IPS DF 4.7 (cell line): Measurements from ENCODE around the gene SCGN.
A peak's percentile ranks its signal among the peaks of the same experiment; 100 is the strongest.

Source experiments
- DNase-seq: peaks from one replicate; pipeline ENCODE4 v3.0.0-alpha.2; 2013; ENCODE audit warnings: low spot score; ENCODE audit errors: extremely low read depth

The SCGN gene, protein sequence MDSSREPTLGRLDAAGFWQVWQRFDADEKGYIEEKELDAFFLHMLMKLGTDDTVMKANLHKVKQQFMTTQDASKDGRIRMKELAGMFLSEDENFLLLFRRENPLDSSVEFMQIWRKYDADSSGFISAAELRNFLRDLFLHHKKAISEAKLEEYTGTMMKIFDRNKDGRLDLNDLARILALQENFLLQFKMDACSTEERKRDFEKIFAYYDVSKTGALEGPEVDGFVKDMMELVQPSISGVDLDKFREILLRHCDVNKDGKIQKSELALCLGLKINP

DNA sequence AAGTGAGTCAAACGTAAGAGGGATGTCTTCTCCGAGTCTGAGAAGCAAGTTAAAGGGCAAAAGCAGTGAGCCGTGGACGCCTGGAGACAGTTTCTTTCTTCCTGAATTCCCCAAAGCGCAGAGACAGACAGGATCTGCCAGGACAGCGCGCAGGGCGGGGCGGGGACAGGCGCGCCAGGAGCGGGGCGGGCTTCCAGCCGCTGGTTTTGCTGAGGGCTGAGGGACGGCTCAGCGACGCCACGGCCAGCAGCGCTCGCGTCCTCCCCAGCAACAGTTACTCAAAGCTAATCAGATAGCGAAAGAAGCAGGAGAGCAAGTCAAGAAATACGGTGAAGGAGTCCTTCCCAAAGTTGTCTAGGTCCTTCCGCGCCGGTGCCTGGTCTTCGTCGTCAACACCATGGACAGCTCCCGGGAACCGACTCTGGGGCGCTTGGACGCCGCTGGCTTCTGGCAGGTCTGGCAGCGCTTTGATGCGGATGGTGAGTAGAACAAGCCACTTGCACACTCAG is at the start of gene SCGN:
TSS of gene SCGN (plus strand) at position 209 of the 509 bp plus-strand sequence. CDS start at position 398, 189 bp downstream.
- peak; percentile 19 for DNase-seq

DNA sequence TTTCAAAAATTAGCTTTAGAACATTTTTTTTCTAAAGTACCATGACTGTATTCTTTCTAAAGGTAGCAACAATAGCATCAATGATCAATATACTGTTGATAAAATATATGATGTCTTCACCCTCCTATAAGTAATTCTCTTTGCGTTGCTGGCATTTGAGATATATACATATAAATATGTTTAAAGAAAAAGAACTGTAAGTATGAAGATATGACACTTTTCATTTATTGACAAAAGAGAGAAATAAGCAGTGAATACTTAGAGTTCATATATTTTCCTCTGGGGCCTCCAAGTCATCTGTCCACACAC is 49.4 kb upstream of the SCGN start:
- no peak for DNase-seq

DNA sequence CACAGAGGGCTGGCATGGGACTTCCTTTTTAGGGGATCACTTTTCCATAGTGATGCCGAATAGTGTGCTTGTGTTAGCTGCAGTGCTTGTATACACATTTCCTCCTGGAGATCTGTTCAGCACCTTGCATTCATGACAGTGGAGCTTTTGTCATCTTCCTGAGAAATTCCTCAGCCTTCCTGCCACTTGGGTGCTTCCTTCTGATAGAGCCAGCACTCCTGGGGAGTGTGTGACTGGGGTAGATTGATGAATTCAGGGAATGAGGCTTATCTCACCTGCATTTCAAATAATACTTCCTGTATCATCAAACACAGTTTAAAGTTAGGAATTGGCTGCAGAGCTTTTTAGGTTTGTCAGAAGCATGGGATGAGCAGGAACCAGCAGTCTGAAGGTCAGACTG is 48.8 kb upstream of the SCGN start:
- DNase-seq: no peak

DNA sequence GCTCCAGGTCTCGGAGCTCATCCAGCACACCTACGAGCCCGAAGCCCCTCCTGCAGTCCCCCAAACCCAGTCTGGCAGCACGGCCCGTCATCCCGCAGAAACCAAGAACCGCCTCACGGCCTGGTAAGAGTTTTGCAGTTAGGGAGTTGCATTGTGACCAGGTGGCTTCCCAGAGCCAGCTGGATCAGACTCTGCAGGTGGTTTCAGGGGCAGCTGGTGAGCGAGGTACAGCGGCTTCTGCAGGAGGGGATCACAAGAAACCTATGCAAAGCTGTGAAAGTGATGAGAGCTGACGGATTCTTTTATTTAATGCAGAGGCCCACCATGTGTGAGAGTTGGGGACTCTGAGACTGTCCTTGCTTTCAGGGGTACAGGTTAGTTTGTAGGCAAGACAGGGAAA is 45.9 kb upstream of the SCGN start:
- no peak for DNase-seq

DNA sequence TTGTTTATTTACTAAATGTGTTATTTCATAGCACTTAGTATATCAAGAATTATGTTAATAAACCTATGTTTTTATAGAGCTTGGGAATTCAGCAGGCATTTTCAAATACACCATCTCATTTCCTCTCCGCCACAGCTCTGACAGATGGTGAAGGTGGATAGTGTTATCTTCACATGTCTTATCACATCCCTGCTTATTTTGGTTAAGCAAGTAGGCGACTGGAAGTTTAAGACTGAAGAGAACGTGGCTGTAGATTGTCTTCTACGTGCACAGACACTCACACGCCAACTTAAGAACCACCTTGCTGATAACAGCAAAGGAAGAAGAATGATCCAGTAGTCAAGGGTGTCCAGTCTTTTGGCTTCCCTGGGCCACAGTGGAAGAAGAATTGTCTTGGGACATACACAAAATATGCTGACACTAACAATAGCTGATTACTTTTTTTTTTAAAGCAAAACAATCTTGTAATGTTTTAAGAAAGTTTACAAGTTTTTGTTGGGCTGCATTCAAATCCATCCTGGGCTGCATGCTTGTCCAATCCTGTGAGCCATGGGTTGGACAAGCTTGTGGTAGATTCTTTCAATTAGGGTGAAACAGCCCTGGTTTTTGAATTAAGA is 43.3 kb upstream of the SCGN start:
- no peak for DNase-seq

DNA sequence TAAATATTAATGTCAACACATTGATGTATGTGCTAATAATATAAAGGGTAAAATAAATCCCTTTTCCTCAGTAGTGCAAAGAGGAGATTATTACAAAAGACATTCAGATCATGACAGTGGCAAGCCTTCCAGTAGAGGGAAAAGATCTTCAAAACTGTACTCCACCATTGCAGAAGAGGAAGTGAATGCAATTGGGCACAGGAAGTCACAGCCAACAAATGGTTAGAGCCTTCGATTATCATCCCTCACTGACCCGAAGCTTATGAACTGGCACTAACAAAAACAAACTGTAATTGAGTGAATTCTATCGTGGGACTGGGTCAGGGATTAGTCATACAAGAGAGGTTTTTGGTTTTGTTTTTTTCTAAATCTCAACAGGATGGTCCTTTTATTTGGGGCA is 39.3 kb upstream of the SCGN start:
- DNase-seq: no peak

DNA sequence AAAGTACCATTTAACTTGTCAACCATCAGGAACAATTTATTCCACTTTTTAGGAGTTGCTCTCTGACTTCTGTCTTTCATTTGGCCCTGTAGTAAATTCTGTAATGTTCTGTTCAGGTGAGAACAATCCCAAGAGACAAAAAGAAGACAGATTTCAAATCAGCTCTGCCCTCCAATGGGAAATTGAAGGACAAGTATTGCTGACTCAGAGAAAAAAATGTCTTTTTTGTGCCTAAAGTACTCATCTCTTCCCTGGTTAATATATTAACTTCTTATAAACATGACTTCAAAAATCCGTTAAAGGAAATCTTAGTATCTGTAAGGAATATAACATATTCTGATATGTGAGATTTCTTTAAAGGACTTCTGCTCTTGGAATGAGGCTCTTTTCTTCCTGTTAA is 38.6 kb upstream of the SCGN start:
- DNase-seq: no peak

DNA sequence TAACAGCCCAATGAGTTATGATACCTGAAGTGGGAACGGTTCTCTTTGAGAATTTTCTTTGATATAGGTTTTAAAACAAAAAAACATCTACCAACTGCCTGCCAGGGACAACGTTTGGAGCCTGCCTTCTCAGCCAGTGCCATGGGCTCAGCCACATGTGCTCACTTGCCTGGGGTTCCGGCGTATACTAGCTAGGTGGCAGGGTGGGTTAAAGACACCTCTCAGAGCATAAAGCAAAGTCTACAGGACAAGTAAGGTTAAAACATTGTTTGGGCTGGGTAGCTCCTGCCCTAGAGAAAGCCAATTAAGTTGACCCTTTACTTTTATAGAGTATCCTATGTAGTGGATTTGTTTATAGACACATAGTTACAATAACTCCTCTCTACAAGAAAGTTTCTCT is 38.0 kb upstream of the SCGN start:
- no peak for DNase-seq

DNA sequence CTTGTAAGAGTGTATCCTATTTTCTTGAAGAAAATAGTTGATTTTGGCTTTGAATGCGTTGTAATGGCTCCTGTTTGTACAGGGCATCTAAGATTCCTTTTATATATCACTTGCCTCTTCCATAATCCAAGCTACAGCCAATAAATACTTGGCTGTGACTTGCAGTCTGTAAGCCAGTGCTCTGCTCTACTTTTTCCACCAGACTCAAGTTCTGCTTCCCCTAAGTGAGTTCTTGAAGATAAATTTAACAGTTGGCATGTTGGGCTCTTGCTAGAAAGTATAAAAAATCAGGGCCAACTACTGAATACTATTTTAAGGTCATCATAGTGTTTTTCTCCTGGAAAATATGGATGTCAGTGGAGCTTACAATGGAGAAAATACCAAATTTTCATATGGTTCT is 36.5 kb upstream of the SCGN start:
- DNase-seq: no peak

DNA sequence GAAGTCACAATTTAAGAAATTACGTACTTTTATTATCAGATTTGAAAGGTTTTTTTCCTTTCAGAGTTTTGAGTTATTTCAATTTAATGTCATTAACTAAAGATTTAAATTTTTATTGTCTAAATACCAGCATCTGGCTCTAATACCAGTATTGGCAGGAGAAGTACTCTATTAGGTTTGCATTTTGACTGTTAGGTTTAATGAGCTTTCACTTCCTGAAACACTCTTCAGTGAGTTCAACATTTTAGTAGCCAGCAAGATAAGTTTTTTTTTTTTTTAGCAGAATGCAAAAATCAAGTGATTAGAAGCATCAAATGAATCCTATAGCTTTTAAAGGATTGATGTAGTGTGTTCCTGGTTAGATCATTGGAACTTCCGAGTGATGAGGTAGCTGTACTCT is 34.0 kb upstream of the SCGN start:
- no peak for DNase-seq

DNA sequence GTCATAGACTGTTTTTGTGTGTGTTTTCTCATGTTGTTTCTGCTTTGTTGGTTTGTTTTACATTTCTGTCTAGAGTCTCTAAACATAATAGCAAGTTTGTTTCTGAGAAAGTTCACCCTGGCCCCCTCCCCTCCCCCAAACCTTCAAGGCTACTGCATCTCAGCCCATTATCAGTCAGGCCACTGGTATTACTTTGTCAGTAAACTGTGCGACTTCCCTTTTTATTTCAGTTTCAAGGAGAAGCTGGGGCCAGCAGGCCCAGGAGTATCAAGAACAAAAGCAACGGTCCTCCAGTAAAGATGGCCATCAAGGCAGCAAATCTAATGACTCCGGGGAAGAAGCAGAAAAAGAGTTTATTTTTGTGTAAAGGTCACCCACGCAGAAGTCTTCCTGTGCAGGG is 32.8 kb upstream of the SCGN start:
- DNase-seq: no peak

DNA sequence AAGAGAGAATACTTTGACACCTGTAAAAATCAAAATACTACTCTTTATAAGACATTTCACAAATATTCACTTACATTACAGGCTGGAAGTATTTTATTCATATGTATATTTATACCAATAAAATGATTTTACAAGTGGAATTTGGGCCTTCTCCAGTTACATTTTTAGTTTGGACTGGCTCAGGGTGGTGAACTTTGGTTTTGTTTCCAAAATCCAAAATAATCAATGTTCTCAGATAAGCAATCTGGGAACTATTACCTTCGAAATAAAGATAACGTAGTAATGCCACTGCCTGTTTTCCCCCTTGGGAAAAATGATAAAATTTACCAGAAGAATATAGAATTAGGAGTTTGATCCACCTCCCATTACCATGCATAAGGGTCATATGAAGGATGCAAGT is 31.6 kb upstream of the SCGN start:
- DNase-seq: no peak

DNA sequence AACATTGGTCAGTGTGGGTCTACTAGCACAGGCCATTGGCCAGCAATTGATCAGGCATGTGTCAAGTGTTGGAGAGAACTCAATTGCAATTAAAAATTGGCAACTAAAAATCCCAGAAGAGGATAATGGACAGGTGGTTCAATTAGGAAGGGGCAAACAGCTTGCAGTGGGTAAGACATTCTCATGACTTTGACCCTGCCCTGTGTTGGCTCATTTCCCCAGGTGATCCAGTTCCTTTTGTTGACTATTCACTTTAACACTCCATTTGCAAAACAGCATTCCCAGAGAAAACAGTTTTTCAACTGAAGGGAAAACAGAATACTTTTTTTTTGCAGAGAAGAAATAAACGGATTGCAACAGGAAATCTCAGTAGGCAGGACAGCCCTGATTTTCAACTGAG is 28.9 kb upstream of the SCGN start:
- DNase-seq: no peak

DNA sequence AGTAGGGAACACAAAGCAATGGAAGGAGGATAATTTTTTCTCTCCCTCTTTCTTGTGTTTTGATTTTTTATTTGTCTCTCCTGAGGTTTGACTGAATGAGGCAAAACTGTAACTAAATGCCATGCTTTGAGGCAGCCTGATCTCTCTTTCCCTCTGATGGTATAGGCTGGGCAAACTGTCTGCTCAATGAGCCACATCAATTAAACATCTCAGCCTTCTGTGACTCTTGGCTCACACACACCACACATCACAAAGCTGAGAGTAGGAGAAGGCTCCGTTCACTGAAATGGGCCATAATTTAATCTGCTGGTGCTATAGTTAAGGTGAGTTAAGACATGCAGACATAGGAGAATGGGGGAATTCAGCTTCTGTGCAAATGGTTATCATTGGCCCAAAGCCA is 28.1 kb upstream of the SCGN start:
- no peak for DNase-seq

DNA sequence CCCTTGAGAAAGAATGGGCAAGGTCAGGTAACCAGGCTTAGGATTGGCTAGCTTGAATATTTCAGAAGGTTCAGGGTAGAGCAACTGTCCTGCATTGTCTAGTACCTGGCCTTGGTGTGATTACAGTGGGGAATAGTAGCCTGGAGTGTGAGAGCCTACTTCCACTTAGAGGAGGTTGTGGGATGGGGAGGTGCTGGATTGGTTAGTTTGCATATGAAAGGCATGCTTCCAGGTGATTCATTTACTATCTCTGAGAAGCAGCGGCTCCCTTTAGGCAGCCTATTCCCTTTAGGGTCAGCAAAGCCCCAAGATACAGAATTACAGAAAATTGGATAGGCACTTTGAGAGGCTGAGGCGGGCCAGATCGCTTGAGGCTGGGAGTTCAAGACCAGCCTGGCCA is 25.0 kb upstream of the SCGN start:
- DNase-seq: no peak

DNA sequence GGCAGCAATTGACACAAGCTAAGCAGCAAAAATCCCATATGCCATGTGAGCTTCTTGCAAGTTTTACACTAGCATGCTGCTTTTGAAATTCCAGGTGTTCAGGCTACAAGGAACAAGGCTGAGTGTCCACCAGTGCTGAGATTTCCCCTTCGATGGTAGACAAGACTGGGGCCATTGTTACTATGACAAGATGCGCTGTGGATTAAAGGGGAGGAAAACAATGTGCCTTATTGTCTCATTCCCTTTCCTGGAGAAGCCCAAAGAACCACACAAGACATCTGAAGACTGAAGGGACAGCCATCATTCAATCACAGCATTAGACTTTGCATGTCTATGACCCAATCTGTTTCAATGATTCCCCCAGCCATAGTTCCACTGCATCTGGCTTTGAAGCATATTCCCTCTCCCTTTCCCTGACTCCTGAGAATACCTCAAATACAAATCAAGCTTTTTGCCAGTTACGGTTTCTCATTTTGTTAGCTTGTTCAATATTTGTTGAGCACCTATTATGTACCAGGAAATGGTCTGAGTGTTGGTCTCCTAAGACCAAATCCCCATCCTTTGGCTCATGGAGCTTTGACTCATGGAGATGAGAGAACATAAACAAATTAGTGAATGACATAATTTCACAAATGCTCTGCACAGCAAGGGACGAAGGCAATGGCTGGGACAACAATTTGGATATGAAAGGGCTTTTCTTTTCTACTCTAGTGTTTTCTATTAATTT is 23.4 kb upstream of the SCGN start:
- DNase-seq: no peak

DNA sequence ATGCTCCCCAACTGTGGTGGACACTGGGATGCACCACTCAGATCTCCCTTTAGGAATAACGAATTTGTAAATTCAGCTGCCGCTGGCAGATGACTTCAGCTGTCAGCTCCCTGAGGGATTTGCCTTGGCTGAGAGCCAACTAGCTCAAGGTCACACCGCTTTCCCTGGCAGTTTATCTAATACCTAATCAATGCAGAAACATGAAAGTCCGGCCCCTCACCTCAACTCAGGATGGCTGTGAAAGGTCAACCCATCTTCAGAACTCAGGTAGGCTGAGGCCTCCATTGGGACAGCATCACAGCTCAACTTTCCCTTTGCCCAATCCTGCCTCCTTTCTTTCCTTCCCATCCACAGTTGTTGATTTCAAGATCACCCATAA is 22.8 kb upstream of the SCGN start:
- no peak for DNase-seq

DNA sequence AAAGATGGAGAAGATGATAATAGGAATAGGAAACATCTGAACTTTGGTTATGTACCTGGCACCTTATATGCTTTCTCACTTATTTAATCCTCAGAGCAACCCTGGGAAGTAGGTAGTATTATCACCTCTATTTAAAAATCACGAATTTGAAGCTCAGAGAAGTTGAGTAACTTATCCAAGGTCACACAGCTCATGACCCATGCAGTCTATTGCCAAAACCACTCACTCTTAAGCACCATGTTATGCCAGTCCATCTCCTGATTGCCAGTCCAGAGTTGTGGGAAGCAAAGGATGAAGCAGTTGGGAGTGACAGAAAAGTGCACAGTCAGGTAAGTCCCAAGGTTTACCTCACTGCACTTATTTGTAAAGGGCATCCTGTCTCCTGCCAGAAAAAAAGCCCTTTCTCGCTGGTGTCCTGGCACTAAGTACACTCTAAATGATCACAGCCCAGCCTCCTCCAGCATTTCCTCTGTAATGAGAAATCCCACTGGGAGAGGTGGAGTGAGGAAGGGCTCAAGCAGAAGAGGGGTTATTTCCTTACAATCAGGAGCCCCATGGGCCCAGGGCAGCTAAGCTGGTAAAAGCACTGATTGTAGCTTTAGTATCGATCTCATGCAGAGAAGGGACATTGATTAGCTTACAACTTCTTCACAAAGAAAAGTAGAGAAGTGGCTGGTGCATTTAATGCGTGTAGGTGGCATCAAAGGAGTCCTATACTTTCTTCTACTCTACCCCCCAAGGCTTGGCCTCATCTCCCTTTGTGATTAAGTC is 21.3 kb upstream of the SCGN start:
- no peak for DNase-seq

DNA sequence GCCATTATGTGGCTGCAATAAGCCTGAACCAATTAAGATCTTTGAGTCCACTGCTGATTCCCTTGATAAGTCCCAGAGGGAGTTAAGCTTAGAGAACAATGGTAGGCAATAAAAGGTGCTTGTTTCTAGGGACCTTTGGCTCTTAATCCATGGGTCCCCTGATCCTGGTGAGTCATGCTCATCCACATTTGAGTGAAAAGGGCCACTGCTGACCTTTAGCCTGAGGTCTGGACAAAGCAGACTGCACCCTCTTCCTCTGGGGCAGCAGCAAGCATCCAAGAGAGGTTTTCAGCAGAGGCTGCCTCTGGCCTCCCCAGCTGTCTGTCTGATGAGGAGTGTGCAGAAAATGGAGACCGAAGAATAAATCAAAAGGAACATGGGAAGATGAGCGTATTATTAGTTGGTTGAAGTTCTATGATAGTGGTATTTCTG is 16.1 kb upstream of the SCGN start:
- DNase-seq: no peak

DNA sequence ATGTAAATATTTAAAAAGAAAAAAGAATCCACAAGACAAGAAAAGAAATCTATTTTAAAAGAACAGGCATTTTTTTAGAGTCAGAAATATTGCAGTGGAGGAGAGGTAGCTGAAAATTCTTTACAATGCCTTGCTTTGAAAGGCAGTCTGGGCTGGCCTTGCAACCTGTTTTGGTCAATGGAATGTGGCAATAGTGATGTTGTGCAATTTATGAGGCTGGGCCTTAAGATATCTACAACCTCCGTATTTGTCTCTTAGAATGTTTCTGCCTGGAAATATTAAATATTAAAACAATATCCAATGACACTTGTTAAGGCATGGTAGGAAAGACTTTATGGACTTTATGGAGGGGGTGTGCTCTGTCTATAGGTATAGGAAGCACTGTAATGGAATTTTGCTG is 14.8 kb upstream of the SCGN start:
- DNase-seq: no peak

DNA sequence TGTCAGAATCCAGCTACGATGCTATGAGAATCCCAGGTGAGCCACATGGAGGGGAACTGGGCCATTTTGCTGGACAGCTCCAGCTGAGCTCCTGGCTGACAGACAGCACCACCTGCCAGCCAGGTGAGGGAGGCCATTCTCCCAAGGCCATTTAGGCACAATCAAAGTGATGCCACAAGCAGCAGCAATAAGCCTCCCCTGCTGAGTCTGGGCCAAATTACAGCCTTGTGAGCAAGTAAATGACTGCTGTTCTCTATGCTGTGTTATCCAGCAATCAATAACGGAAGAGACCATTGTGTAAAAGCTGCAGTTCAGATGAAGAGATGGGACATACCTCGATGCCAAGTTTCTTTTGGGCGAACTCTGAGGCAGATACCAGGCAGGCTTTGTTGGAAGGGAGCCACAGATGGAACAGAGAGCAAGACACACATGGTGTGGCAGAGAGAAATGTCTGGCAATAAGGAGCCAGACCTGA is 14.0 kb upstream of the SCGN start:
- DNase-seq: peak; percentile 9

DNA sequence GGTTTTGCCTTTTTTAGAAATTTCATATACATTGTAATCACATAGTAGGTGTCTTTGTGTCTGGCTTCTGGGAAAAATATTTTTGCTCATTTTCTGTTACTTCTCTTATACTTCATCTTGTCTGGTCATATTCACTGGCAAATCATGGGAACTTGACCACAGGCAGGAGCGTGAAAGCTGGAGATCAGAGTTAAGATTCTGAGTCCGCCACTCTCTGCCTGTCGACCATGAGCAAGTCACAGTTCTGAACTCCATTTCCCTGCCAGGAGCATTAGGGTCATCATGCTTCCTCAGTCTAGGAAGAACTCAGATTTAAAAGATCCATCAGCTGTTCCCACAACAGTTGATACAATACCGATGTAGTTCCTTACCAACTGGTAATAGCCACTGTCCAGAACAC is 12.4 kb upstream of the SCGN start:
- DNase-seq: no peak
